Hepatic stellate cell (primary cell): Measurements from ENCODE around the gene TEX264.

Experiments
- DNase-seq: peaks from one replicate; pipeline ENCODE4 v3.0.0; 2011; ENCODE audit warnings: low spot score

Gene TEX264

DNA sequence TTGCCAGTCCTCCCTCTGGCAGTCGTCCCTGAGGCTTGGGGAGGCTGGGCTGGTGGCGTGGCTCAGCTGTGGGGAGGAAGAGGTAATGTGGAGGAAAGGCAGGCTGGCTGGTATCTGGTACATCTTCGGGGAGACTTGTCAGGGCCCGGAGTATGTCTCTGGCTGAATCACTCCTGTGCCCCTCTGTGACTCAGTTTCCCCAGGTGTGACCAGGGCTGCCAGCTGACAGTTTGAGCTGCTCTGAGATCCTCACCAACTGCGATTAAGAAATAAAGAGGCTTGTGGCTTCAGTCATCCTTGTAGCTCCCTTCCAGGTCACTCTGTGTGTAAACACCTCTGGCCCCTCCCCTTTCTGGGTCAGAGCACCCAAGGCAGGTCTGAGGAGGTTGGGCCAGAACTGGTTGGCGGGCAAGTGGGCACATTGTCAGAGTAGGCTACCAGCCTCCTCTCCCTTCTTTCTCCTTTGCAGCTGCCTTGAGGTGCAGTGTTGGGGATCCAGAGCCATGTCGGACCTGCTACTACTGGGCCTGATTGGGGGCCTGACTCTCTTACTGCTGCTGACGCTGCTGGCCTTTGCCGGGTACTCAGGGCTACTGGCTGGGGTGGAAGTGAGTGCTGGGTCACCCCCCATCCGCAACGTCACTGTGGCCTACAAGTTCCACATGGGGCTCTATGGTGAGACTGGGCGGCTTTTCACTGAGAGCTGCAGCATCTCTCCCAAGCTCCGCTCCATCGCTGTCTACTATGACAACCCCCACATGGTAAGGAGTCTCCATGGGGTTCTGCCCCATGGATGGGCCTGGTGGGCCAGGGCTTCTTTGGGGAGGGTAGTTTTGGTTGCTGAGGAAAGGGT, 3.0 kb downstream of the TEX264 start:
- DNase-seq = no peak

DNA sequence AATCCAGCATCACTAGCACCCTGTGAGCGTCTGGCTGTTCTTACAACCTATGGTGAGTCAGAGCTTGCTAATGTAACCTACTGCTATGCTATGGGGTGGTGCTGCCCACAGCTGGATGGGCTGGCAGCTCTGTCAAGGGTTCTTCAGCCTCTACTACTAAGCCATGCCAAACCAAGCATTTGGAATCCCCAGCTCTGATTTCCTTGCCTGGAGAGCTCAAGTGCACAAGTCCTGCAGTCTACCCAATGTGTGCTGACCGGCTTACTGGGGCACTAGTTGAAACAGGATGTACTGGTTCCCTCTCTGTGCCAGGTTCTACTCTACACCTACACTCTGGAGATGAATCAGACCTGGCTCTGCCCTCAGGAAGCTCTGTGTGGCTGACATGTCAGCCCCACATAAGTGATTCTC, 4.2 kb downstream of the TEX264 start:
- peak; percentile 48 for DNase-seq

DNA sequence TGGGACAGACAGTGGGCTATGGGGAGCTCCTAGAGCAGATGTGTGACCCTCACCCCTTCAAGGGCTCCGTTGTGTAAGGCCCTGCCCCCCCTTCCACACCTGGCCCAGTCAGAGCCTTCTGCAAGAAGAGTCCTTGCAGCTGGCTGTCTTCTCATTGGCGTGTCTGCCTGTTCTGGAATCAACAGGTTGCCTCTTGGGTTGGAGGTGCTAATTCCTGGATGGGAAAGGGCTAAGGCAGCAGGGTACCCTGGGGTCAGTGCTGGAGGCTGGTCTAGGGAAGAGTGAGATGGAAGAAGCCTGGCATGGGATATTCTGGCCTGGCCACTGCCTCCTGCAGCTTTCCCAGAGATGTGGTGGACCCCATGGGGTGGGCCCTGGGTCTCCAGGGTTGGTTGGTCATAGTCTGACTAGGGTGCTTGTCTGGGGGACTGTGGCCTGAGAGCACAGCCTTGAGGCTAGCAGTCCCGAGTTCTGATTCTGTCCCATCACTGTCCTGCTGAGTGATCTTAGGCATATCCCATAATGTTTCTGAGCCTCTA, 5.1 kb downstream of the TEX264 start:
- no peak for DNase-seq

DNA sequence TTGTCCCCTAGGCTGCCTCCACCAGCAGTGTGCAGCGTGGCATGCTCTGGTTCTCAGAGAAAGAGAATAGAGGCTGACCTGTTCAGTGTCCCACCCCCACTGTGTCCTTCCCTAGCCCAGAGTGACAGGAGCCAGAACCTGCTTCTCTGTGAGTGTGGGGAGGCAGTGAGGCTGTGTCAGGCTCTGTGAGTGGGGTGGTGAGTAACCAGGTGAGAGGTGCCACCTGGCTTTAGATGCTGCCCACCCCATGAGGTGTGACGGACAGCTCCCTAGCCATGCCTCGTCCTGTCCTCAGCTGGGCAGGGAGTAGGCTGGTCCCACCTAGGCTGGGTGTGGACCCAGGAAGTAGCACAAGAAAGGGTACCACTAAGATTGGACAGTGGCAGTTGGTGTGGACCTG, 6.3 kb downstream of the TEX264 start:
- DNase-seq = no peak

DNA sequence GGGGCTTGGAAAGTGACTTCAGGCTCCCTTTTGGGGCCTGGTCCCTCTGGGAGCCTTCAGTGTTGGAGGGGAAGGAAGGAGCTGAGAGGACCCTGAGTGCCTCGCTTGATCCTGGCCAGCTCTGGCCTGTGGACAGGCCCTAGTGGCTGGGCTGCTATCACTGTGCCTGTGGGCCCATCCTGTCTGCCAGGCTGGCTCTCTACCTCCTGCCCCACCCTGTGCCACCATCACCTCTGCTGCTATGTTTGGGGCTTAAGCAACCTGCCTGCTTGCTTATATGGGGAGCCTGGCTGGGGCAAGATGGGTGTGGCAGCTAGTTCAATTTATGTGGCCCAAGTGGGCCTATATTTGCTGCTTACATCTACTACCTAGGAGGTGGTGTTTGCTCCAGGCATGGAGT, 7.1 kb downstream of the TEX264 start:
- DNase-seq = no peak

DNA sequence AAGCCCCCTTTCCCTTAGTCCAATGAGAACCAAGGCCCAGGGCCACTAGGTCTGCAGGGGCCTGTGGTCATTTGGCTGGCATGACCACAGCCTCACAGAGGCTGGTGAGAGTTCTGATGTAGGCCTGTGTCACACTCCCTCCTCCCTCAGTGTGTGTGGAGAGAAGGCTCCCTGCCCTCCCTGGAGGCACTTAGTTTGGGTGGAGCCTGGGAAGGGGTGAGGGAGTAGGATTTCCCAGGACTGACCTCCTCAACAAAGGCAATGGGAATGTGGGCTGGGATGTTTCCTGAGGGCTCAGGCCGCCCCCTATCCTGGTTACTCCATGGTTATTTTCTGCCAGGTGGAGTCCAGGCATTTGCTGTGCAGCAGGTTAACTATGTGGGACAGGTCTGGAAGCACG, 7.6 kb downstream of the TEX264 start:
- no peak for DNase-seq

DNA sequence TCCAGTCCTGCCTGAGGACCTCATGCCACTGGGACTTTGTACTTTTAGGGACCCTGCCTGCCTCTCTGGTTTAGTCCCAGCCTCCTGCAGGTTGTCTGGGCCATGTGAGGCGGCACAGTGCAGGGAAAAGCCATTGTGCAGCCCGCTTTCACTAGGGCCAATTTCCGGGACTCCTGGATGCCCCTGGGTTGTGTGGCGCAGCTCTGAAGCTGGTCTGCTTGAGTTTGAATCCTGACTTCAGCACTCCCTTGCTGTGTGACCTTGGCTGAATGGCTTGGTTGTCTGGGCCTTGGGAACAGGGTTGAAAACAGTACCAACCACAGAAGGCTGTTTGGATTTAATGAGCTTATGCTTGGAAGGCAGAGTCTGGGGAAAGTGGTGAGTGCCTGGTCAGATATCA, 8.3 kb downstream of the TEX264 start:
- no peak for DNase-seq

DNA sequence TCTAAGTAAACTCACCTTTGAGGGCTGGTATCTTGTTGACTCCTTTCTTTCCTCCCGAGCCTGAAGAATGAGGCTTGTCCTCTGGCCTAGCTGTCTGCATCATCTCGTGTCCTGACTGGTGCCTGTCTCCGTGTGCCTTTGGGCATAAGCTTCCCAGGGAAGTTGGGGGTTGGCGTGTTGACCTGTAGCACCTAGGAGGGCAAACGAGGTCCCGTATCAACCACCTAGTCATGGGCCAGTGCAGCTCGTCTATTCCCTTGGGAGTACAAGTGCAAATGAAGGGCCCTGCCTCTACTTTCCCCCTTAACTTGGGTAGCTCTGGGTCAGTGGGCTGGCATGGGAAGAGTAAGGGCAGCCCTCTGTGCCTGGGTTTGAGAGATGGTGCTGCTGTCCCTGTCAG, 8.7 kb downstream of the TEX264 start:
- DNase-seq = no peak

DNA sequence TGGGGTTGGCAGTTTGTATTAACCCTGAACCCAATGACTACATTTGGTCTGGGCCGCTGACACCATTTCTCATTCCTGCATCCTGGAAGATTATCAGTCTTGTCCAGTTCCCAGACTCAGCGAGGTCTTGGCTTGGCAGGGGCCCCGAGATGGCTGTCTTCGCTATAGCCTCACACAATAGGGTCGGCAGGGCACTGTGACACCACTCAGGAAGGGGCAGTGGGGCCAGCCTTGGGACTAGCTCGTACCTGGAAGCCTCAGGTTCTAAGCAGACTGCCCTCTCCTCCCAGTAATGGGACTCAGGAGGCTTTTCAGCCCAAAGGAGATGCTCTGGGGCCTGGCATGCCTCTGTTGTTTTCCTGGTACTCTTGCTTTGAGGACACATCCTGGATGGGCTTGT, 9.1 kb downstream of the TEX264 start:
- no peak for DNase-seq

DNA sequence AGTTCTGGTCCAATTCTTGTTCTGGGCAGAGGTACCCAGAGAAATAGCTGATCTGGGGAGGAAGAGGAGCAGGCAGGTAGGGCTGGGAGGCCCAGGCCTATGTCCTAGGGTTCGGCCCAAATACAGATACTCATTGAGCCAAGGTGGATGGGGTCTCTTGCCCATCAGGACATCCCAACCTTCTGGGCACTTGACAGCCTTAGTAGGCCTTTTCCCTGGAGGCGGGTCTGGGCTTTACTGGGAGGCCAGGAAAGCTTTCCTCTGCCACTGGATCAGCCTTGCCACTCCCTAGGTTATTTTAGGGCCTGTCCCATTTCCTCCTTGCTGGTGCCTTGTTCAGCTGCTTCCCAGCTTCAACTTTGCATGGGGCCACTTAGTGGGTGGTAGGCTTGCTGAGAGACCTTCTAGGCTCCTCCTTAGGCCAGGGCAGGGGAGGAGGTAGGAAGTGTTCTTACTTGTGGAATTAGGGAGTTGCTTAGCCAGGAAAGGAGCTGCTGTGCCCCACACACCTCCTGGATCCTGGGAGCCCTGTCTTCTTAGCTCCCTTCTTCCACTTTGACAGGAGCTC, 9.7 kb downstream of the TEX264 start:
- DNase-seq = no peak

DNA sequence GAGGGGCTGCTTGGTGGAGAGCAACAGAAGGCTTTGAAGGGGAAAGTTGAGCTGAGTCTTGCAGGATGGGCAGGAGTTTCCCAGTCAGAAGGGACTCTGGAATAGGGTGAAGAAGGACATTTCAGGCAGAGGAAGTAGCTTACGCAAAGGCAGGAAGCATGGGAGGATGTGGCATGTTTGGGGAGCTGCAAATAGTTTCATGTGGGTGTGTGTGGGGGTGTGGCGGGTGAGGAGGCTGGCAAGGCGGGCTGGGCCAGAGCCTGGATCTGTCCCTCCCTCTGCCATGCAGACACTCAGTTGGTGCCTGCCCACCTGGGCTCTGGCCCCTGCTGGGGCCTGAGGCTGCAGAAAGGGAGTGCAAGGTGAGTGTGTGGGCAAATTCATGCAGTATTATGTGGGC, 10.4 kb downstream of the TEX264 start:
- DNase-seq = peak; percentile 50

DNA sequence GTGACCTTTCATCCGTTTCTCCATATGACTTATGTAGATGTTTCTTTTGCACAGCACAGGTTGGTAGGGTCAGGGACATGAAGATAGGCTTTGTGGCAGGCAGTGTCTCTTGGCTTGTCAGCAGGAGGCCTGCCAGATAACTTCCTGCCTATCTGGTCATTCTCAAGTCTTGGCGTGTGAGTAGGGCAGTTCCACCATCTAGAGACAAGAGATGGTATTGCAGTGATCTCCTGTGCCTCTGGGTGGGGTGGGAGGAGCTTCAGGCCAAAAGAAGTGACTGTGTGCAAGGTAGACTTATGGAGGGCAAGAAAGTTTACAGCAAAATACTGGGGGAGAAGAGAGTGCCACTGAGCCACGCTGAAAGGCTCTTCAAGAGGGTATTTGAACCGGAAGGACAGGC, 11.0 kb downstream of the TEX264 start:
- peak; percentile 97 for DNase-seq

DNA sequence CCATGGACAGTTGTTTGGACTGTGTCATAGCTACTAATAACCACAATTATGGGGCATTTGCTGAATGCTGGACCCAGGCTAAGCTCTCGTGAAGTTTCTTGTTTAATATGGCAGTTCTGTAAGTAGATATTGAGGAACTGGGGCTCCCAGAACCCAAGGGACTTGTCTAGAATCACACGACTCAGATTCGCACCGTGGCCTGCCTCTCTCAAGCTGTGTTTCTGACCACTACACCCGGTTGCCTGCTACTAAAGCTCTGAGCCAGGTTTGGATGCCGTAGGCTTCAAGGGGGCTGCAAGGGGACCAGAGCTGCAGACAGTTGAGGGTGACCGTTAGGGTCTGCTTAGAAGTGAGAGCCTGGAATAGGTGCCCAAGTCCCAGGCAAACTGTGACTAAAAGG, 11.5 kb downstream of the TEX264 start:
- DNase-seq = no peak

DNA sequence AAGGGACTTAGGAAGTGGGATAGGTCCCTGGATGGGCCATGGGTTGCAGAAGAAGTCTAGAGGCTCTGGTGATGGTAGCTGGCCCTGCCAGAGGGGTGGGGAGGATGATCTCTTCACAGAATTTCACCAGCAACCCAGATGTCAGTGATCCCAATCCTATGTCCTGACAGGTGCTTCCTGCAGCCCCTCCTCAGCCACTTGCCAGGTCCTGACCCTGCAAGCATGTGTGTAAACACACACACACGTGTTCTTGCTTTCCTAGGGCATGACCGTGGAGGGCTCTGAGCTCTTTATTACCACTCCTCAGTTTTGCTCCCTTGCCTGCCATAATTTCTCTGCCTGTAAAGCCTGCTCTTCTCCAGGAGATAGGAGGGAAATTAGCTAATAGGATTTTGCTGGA, 12.5 kb downstream of the TEX264 start:
- DNase-seq = no peak

DNA sequence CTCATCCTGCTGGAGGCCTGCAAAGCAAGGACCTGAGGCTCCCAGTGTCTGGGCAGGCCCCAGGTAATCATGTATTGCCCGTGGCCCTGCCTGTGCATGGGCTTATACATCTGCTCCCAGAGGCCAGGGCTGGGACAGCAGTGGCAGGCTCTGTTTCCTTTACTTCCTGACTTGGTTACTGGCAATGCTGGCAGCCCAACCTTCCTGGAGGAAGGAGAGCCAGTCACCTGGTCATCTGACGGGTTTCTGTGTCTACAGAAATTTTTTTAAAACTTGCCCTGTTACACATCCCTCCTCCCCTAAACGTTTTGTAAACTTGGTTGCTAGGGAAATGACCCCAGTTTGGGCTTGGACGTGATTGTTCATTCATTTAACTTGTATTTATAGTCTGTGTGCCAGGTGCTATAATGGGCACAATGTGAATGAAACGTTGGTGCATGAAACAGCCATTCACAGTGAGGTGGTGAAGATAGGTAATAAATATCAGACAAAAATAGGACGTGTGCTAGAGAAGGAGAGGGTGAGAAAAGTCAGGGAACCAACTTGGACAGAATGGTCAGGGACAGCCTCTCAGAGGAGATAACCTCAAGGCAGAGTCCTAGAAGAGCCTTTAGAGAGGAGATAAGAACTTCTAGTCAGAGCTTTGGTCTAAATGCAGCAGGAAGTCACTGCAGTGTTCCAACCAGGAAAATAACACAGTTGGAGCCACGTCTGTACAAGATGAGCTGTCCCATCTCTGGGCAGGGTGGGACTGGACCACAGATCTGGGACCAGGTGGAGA, 14.1 kb downstream of the TEX264 start:
- DNase-seq = no peak

DNA sequence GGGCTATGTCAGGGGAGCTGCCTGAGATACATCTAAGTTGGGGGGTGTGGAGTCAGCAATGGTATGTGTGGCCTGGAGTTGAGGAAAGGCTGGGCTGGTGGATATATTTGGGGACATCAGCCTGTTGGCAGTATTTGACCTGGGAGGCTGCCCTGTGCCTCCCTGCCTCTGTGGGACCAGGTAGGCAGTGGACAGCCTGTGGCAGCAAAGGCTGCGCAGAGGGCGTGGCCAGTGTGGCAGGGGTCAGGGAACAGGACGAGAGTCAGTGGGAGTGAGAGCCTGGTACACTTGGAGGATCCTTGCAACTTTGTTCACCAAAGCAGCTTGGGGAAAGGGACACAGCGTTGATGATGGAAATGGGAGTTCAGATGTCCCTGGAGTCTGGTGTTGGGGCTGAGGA, 15.0 kb downstream of the TEX264 start:
- no peak for DNase-seq

DNA sequence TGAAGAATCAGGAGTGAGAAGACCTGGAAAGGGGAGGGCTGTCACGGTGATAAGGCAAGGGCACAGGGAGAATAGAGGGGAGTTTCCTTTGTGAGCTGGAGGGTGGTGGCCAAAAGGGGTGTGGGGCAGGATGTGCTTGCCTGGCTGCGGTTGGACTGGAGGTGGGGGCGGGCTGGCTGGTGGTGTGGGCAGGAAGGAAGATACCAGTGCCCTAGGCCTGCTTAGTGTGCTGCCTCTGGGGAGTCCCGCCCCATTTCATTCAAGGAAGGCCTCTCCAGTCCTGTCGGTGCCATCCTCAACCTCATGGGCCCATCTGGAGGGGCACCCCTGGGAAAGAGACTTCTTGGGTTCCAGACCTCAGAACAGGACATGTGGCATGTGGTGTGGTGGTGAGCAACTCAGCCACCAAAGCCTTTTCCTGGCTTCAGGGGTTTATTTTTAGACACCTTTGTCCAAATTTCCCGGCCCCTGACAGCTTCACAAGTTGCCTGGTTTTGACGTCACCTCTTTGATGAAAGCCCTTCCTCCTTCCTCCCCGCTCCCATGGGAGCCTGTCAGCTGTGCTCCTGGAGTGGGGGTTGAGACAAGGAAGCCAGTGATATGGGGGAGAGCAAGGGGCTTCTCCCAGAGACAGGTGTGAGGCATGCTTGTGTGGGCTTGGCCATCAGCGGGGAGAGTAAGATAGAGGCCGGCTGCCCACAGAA, 15.6 kb downstream of the TEX264 start:
- no peak for DNase-seq

DNA sequence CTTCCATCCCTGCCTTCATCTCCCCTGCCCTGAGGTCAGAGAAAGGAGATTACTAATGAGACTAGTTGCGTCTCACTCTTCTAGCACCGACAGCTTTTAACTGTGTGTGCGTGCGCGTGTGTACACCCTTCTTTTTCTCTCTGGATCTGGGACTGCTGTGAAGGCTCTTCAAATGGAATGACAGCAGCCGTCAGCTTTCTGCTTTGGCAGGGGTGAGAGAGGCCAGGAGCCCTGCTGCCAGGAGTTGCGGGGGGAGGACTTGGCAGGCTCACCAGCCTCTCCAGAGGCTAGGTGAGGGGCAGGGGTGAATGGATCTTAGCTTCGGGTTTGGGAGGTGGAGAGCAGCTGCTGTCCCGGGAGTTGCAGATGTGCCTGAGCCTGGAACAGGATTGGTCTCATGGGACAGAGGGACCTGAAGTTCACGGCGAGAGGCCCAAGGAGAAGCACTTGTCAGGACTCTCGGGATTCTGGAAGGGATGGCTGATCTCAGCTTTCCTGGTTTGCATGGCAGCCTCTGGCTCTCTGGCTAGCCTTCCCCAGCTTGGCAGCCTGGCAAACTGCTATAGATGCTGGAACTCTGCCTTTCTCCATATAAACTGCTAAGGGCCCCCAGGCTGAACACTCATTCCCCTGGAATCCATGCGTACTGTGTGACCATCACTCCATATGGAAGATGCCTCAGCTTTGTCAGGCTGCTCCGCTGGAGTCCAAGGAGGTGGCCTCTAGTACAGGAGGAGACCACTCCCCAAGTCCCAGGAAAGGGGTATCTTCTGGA, 16.6 kb downstream of the TEX264 start:
- DNase-seq = no peak

DNA sequence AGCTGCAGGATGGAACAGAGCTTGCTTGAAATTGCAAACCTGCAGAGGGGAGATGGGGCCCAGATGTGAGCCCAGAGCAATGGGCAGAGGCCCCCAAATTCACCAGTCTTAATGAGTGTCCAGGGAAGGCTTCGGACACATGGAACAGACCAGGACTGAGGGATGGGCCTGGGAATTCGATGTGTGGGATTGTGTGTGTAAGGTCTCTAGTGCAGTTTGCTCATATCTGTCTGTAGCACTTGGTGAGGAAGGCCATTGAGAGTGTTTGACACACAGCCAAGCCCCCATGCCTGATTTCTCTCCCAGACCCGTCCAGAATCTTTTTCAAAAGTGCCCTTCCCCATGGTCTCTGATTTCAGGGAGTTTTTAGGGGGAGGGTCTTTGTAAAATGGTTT, 17.2 kb downstream of the TEX264 start:
- DNase-seq = no peak

DNA sequence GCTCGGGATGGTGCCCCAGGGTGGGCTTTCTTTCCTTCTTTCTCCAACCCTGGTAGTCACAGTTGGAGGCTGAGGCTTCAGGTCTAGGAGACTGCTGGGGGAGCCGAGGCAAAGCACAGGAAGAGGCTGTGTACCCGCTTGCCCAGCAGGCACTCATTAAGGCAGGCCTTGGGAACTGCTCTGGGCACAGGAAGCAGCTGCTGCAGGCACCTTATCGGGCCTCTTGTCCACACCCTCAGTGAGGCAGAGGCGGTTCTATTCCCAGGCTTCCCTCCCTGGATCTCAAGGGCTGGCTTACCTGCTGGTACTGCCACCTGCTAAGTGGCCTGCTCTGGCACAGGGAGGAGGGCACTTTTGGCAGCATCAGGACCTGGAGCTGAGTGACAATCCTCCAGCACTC, 20.0 kb downstream of the TEX264 start:
- no peak for DNase-seq

DNA sequence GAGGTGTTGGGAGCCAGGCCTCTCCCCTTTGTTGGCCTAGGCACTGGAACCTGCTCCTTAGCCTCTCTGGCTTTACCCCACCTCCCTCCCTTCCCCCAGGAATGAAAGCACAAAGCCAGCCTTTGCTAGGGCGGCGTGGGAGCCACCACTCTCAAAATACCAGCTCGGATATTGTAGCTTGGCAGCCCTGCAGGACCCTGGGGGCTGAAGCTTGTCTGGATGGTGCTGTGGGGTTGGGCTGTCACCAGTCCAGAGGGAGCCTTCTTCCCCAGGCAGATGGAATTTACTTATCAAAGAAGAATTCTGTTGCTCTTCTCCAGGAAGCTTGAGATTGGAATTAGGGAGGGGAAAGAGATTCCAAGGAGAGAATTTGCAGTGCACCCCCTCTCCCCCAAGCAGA, 20.9 kb downstream of the TEX264 start:
- DNase-seq = no peak

DNA sequence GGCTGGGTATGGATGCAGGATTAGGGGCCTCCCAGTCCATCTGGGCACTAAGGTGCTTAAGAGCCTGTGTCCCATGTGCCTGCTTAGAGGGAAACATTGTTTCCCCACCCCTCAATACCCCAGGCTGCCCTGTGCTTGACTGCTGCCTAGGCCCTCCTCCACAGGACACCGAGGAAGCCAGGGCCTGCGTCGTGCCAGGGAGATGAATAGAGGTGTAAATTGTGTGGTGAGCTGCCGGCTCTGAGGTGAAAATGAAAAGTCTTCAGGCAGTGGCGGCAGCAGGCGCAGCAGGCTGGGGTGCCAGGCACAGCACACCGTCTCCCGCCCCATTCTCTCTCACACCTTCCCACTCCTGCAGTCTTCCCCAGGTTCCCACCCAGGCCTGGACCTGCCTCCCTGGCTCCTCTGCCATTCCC, 21.9 kb downstream of the TEX264 start:
- no peak for DNase-seq
